Mucosa of rectum (tissue), 2 donors: ENCODE measurements around the gene STMN3.
A peak's percentile ranks its signal among the peaks of the same experiment; 100 is the strongest.

Source experiments
- H3K27ac ChIP-seq, 2 donors: one replicate each; pipeline ENCODE4 v1.7.0; 2013; ENCODE audit warnings: inconsistent platforms in 2 of 2, low read depth in 2 of 2, low read length in 2 of 2
- H3K27me3 ChIP-seq, 2 donors: one replicate each; pipeline ENCODE4 v1.7.0; 2013; ENCODE audit warnings: low read length in 2 of 2; ENCODE audit not compliant: control insufficient read depth in 2 of 2, insufficient read depth in 2 of 2
- H3K36me3 ChIP-seq, 2 donors: one replicate each; pipeline ENCODE4 v1.7.0; 2013; ENCODE audit warnings: low read length in 2 of 2; ENCODE audit not compliant: control insufficient read depth in 2 of 2, insufficient read depth in 2 of 2
- H3K4me1 ChIP-seq, 2 donors: one replicate each; pipeline ENCODE4 v1.7.0; 2013; ENCODE audit warnings: low read length in 2 of 2, mild to moderate bottlenecking in 1 of 2; ENCODE audit not compliant: control insufficient read depth in 2 of 2, insufficient read depth in 2 of 2
- H3K4me3 ChIP-seq, 2 donors: one replicate each; pipeline ENCODE4 v1.7.0; 2013; ENCODE audit warnings: low read length in 2 of 2
- H3K9ac ChIP-seq, 2 donors: one replicate each; pipeline ENCODE4 v1.7.0; 2013; ENCODE audit warnings: low read length in 2 of 2, low read depth in 1 of 2, mild to moderate bottlenecking in 1 of 2
- H3K9me3 ChIP-seq, 2 donors: one replicate each; pipeline ENCODE4 v1.7.0; 2013; ENCODE audit warnings: low read length in 2 of 2; ENCODE audit not compliant: control insufficient read depth in 2 of 2
- donor health status: healthy.
- donor health status: Normal muscosa, but diverticular disease.

Gene STMN3

DNA sequence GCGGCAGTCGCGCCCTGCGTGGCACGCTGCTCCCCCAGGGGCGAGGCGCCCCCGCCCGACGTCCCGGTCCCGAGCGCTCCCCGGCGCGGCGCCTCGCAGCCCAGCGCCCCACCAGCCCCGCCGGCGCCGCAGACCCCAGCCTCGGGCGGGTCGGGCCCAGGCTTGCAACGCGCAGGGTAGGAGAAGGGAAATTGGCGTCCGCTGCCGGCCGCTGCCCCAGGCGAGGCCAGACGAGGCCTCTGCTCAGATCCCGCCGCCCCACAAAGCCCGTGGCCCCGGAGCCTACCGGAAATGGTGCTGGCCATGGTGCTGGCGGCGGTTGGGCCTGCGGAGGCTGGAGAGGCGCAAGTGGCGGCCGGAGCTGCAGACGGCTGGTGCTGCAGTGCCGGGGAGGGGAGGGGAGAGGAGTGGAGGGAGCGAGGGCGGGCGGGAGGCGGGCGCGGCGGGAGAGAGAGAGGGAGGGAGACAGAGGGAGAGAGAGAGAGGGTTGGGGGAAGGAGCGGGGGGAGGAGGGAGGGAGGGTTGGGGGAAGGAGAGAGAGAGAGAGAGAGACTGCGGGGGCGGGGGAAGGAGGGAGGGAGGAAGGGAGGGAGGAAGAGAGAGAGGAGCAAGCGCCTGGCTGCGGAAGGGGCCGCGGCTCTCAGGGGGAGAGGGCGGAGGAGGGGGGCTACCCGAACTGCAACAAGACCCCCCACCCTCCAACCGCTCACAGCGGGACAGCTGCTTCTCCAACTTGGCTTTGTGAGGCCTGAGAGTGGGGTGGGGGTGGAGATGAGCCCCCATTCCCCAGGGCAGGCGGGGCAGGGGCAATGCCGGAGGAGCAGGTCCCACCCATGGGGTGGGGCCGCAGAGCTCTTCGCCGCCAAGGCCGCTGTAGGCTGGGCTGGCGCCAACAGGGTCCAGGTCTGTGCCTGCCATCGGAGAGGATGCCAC is at the start of gene STMN3:
Gene STMN3, minus strand, starts transcription at position 384 of the 933 bp plus-strand sequence. Its CDS starts 79 bp downstream, at position 305.
- peak within 1 kb of the TSS; percentile 27 to 38 for H3K27ac ChIP-seq
- H3K9ac ChIP-seq, result peak within 1 kb of the TSS in 1 of 2 donors; percentile 7
- peak within 1 kb of the TSS; percentile 37 to 50 for H3K4me3 ChIP-seq

DNA sequence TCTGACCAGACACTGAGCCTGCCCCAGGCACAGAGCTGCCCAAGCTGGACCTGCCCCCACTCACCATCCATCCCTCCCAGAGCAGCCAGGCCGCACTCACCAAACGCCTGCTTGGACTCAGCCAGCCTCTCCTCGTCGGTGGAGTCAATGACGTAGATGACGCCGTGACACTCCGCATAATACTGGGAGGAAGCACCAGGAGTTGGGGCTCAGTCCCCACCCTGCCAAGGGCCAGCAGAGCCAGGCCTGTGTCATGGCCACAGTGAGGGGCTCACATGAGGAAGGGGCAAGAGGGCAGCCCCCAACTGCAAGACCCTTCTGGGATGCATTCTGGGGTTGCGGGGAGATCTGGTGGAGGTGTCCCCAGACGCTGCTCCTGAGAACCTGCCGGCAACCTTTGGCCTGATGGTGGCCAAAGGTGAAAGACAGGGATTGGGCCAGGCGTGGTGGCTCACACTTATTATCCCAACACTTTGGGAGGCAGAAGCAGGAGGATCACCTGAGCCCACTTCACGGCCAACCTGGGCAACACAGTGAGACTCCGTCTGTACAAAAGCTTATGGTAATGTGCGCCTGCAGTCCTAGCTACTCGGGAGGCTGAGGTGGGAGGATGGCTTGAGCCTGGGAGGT is 48.9 kb upstream of the STMN3 start:
- Histone ChIP-seq H3K27me3 (no peaks in the 10 kb centered on the region), H3K27ac (no peak overlapping the region), H3K36me3 (peaks cover 23 to 31% of the 10 kb centered on the region in 2 donors), H3K4me3 (no peak overlapping the region), H3K4me1 (peaks cover 15 to 16% of the 10 kb centered on the region in 2 donors), H3K9me3 (no peaks in the 10 kb centered on the region), H3K9ac (no peak overlapping the region)

More for the DNA sequence above, at the start of gene STMN3:
- H3K36me3 ChIP-seq, result no peaks in the 10 kb centered on the region
- peaks cover 11 to 15% of the 10 kb centered on the region in 2 donors for H3K27me3 ChIP-seq
- peaks cover 13 to 15% of the 10 kb centered on the region in 2 donors for H3K4me1 ChIP-seq
- H3K9me3 ChIP-seq, result no peaks in the 10 kb centered on the region

DNA sequence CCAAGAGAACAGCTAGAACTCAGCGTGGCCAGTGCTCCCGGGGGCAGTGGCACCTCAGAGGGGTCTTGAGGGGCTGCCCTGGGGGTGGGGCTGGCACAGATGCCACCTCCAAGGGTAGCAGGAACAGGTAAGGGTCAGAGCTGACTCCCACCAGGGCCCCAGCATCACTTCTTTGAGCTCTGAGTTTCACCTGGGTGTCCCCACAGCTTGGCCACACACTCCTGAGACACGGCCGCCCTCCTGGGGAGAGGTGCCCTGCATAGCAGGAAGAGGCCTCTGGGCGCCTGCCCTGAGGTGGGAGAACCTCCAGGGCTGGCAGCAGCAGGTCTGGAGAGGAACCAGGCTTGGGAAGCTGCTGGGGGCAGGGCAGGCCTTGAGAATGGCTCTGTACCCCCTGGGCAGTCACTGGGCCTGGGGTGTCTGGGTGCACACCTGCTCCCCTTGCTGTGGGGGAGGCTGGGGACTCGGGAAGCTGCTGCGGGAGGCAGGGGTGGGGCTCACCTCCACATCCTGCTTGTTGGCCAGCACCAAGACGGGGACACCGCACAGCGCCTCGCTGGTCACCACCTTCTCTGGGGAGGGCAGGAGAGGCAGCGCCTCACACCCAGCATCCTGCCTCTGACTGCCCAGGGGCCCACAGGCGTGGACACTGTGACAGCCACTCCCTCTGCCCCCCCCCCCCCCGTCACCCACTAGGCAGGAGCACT is 48.3 kb upstream of the STMN3 start:
- no peak overlapping the region for H3K9ac ChIP-seq
- H3K27ac ChIP-seq, result no peak overlapping the region
- H3K36me3 ChIP-seq, result peaks cover 23 to 30% of the 10 kb centered on the region in 2 donors
- H3K27me3 ChIP-seq, result no peaks in the 10 kb centered on the region
- H3K9me3 ChIP-seq, result no peaks in the 10 kb centered on the region
- peaks cover 15 to 16% of the 10 kb centered on the region in 2 donors for H3K4me1 ChIP-seq
- H3K4me3 ChIP-seq, result no peak overlapping the region

DNA sequence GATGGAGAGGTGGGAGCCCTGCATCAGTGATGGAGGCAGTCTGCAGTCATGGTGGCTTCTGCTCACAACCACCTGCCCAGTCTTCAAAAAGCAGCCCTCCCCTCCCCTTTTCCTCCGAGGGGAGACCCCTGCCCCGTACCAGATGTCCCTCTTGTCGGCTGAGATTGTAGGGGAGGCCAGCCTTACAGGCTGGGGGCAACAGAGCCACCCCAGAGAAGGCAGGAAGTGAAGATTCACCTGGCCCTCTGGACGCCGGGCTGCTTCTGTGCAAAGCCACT is 47.8 kb upstream of the STMN3 start:
- peaks cover 19 to 25% of the 10 kb centered on the region in 2 donors for H3K36me3 ChIP-seq

DNA sequence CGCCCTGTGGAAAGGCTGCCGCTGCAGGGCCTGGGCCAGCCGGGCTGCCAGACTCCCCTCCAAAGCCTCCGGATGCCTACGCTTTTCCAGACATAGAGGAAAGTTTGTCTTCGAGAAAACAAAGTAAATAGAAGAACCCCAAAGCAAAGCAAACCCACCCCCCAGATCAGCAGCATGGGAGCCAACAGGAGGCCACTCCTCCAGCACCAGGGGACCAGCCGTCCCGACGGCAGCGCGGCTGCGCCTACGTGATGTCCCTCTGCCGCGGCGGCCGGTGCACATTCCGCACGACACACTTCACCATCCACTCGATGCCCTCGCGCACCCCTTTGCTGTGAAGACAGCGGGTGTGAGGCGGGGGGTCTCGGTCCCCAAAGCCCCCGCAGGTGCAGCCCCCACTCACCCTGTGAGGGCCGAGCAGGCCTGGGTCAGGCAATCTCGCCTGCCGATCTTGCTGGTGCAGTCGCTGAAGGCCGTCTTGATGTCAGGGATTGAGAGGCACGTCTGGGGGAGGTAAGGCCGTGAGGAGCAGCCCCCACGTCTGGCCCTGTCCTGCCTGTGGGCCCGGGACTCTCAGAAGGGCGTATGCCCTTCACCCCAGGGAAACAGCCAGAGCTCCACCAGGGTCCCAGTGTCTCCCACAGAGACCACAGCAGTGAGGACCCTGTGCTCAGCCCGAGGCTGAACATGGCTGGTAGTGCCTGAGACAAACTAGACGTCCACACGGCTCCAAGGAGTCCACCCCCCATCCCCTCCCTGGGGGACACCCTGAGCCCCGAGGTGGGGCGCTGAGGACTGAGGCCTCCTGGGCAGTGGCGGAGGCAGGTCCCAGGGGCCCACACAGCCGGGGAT is 47.2 kb upstream of the STMN3 start:
- H3K27ac ChIP-seq, result no peak overlapping the region
- H3K27me3 ChIP-seq, result no peaks in the 10 kb centered on the region
- no peak overlapping the region for H3K4me3 ChIP-seq
- H3K4me1 ChIP-seq, result peaks cover 11 to 13% of the 10 kb centered on the region in 2 donors
- H3K9ac ChIP-seq, result no peak overlapping the region
- H3K36me3 ChIP-seq, result peaks cover 14 to 20% of the 10 kb centered on the region in 2 donors
- H3K9me3 ChIP-seq, result no peaks in the 10 kb centered on the region

More for the DNA sequence above, 47.8 kb upstream of the STMN3 start:
- Histone ChIP-seq H3K27me3 (no peaks in the 10 kb centered on the region), H3K27ac (no peak overlapping the region), H3K4me3 (no peak overlapping the region), H3K9ac (no peak overlapping the region), H3K4me1 (peaks cover 12 to 14% of the 10 kb centered on the region in 2 donors), H3K9me3 (no peaks in the 10 kb centered on the region)

DNA sequence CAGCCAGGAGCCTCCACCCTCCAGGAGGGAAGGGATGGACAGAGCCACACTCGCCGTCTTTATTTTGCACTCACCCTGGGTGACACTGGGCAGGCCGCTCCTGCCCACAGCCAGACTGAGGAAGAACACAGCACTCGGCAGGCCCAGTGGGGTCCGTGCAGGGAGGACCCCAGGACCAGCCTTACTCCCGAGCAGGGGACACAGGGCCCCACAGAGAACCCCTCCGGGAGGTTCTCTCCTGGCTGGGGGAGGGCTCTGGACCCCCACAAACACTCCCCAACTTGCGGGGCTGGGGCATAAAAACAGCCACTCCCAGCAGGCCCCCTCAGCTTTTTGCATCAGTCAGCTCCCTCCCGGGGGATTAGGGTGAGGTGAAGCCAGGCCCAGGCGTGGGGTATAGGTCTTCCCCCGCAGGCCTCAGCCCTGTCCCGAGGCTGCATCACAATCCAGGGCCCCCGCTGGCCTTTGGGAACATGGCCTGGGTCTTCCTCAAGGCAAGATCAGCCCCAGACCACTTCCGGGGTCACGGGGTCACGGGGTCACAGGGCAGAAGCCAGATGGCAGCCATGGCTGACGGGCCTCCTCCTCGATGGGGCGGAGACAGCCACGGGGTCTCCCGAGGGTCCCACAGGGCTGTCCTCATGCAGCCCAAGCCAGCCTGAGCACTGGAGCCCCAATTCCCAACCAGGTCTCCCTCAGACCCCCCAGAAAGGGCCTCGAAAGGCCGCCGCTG is 46.4 kb upstream of the STMN3 start:
- Histone ChIP-seq H3K4me3 (no peak overlapping the region), H3K9ac (no peak overlapping the region), H3K36me3 (peaks cover 6 to 12% of the 10 kb centered on the region in 2 donors), H3K4me1 (peaks cover 11 to 13% of the 10 kb centered on the region in 2 donors), H3K27ac (peak overlapping the region in 1 of 2 donors; percentile 52), H3K27me3 (no peaks in the 10 kb centered on the region), H3K9me3 (no peaks in the 10 kb centered on the region)

DNA sequence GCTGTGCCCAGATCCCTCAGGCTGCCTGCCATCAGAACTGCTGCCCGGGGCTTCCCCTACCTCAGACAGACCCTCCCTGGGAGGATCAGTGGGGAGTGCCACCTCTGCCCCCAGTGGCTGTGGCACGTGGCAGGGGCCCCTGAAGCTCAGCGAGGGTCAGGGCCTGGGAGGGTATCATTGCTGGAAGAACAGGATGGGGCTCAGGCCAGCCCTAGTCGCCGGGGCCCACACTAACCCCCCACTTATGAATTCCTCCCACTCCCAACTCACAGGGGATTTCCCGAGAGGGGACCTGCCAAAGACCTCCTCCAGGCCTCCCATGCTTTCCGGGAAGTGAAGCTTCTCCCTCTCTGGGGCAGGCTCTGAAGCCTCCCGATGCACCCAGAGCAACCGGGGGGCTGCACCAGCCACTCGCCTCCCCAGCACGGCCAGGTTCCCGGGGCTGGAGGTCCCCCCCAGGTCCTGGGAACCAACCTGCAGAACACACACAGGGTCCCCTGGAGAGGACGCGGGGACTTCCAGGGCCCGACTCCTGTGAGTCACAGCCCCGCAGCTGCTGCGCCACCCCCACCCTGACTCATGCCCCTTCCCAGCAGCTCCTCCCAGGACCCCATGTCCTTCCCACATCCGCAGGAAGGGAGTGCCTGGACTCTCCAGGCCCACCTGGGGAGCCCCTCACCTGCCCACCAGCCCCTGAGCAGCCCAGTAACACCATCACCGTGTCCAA is 45.7 kb upstream of the STMN3 start:
- Histone ChIP-seq H3K27ac (peak overlapping the region in 1 of 2 donors; percentile 52), H3K36me3 (peaks cover 4 to 5% of the 10 kb centered on the region in 2 donors), H3K9me3 (no peaks in the 10 kb centered on the region), H3K9ac (no peak overlapping the region), H3K27me3 (no peaks in the 10 kb centered on the region), H3K4me1 (peaks cover 11 to 13% of the 10 kb centered on the region in 2 donors), H3K4me3 (no peak overlapping the region)

DNA sequence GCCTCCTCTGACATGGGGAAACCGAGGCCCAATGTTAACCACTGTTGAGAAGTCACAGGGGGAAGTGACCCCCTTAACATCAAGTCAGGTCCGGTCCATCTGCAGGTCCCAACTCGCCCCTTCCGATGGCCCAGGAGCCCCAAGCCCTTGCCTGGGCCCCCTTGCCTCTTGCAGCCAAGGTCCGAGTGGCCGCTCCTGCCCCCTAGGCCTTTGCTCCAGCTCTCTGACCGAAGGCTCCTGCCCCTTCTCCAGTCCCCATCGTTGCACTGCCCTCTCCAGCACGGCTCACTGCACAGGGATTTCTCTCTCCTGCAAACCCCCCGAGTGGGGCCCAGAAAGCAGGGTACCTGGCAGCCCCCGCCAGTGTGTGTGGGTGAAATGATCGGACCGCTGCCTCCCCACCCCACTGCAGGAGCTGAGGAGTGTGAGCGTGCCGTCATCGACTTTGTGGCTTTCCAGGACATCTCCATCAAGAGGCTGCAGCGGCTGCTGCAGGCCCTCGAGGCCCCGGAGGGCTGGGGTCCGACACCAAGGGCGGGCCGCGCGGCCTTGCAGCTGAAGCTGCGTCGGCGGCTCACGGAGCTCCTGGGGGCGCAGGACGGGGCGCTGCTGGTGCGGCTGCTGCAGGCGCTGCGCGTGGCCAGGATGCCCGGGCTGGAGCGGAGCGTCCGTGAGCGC is 44.8 kb upstream of the STMN3 start:
- Histone ChIP-seq H3K27me3 (no peaks in the 10 kb centered on the region), H3K4me1 (peaks cover 11 to 13% of the 10 kb centered on the region in 2 donors), H3K4me3 (no peak overlapping the region), H3K36me3 (peaks cover 0 to 3% of the 10 kb centered on the region in 2 donors), H3K9me3 (no peaks in the 10 kb centered on the region), H3K9ac (no peak overlapping the region), H3K27ac (no peak overlapping the region)
